ENCODE data around the gene MICB. TPM values are rescaled to one million over a fixed set of nuclear protein-coding genes. Genes with fewer than 3 reads are reported as not detected.

MICB gene
- total and polyA plus RNA-seq, 9 of the 15 experiments (the other 6 are each of a cell fraction or from before 2014, with no cell fraction given), result 13.3 to 34.5 (median 19.8) TPM

GRCh38 chr6:31533455-31533841, 35.5 kb downstream of the MICB start:
- no peak for FAIRE-seq
- ATAC-seq, result no peak
- intact Hi-C loops (cut with micrococcal nuclease) (no loop called here), in situ Hi-C loops (cut with MboI) (loop anchor here (5.0 to 25.0 kb wide), 2 partner anchors 36 to 1429 kb away; partner anchors contain the start of genes BRD2, HLA-DMA and MICB)
- POLR2A ChIA-PET, result interaction anchor here (1.0 to 1.5 kb wide), 3 partner anchors 11 to 16 kb away, joined by 3 to 5 read pairs (median 4); partner anchors contain the start of gene NFKBIL1
- DNase-seq (ENCODE audit: extremely low read depth in 1 of 4, low spot score in 3 of 4), result no peak
- no TSS peak for BruUV-seq (replicated peaks)
- Histone ChIP-seq H3K9me1 (ENCODE audit: control insufficient read depth, insufficient read depth, low read length) (peaks cover 6% of the 10 kb centered on the region), H2AFZ (ENCODE audit: low read depth, low read length) (no peak overlapping the region), H4K20me1 (replicated peaks; ENCODE audit: control insufficient read depth, insufficient read depth, low read length) (peaks cover 43% of the 10 kb centered on the region), H3K9ac (ENCODE audit: insufficient read depth in 1 of 2, low read depth in 2 of 2, low read length in 2 of 2) (no peak overlapping the region), H3K4me2 (ENCODE audit: insufficient read depth, low read length) (no peak overlapping the region), H3K4me1 (replicated peaks in 1 of 2; ENCODE audit: control insufficient read depth in 2 of 2, insufficient read depth in 2 of 2, low read length in 2 of 2) (peaks cover 0 to 17% of the 10 kb centered on the region in 2 experiments; a peak in 3 of 5 replicates), H3K9me3 (replicated peaks; ENCODE audit: control insufficient read depth, insufficient read depth, low read depth, low read length) (no peaks in the 10 kb centered on the region), H3K27me3 (ENCODE audit: control insufficient read depth in 2 of 2, insufficient read depth in 2 of 2, low read length in 2 of 2) (no peaks in the 10 kb centered on the region), H3K4me3 (no peak overlapping the region), H3K79me2 (ENCODE audit: control insufficient read depth, insufficient read depth, low read length) (peaks cover 53% of the 10 kb centered on the region), H3K27ac (ENCODE audit: extremely low read depth, low read depth, low read length) (no peak overlapping the region), H3K36me3 (ENCODE audit: control insufficient read depth, insufficient read depth, low read length) (peaks cover 90% of the 10 kb centered on the region)
- CTCF ChIA-PET (ENCODE audit: low intra/inter-chr PET ratio), result no interaction called here
- WGBS (ENCODE audit: insufficient coverage, low coverage, missing lambda C conversion rate), result 84% methylated on average over 1 of the region's 1 CpG
- TF ChIP-seq HMGN3 (IDR thresholded peaks at IDR 0.05; ENCODE audit: borderline replicate concordance, extremely low read depth, insufficient read length, low read depth, low read length) (no peak), ZNF444 (CRISPR knock-in tag; IDR thresholded peaks at IDR 0.05) (no peak), CHCHD3 (CRISPR knock-in tag; IDR thresholded peaks at IDR 0.05) (no peak), ZNF780A (CRISPR knock-in tag; IDR thresholded peaks at IDR 0.05) (no peak), POLR2AphosphoS5 (IDR thresholded peaks at IDR 0.05; ENCODE audit: control insufficient read depth, insufficient read depth, low read depth, low read length) (peak; percentile 52; the same call in 1 of the 2 replicates), FIP1L1 (IDR thresholded peaks at IDR 0.05; ENCODE audit: low read depth, low read length, poor library complexity, severe bottlenecking) (no peak), FUS (optimal IDR thresholded peaks at IDR 0.05; ENCODE audit: low read depth, low read length) (no peak), POU5F1 (IDR thresholded peaks at IDR 0.05; ENCODE audit: borderline replicate concordance, low read depth, low read length, partially characterized antibody) (no peak), WHSC1 (IDR thresholded peaks at IDR 0.05; ENCODE audit: low read length) (no peak), HBP1 (CRISPR knock-in tag; IDR thresholded peaks at IDR 0.05) (0 out of 2 replicates have a peak, but pooled peaks have one; percentile 22), TEAD1 (CRISPR knock-in tag; IDR thresholded peaks at IDR 0.05) (0 out of 4 replicates have a peak, but pooled peaks of 1 of the 2 experiments have one; percentile 2), POLR2A (conservative IDR thresholded peaks at IDR 0.05) (peak; percentile 41; the same call in 1 of the 2 replicates), ZNF766 (CRISPR knock-in tag; conservative IDR thresholded peaks at IDR 0.05) (no peak), ZNF347 (CRISPR knock-in tag; IDR thresholded peaks at IDR 0.05; ENCODE audit: low read depth) (no peak), NRF1 (conservative IDR thresholded peaks at IDR 0.05 in 1 of 2, IDR thresholded peaks at IDR 0.05 in 1 of 2) (no peak), BMI1 (IDR thresholded peaks at IDR 0.05; ENCODE audit: low read length) (no peak), SUPT5H (IDR thresholded peaks at IDR 0.05) (0 out of 2 replicates have a peak, but pooled peaks have one; percentile 20), CHD2 (IDR thresholded peaks at IDR 0.05; ENCODE audit: low read depth, low read length) (no peak), POLR2G (IDR thresholded peaks at IDR 0.05; ENCODE audit: low read depth, low read length) (no peak), ZNF398 (CRISPR knock-in tag; IDR thresholded peaks at IDR 0.05) (no peak), RBFOX2 (IDR thresholded peaks at IDR 0.05; ENCODE audit: low read depth, low read length) (peak; percentile 58), SMAD4 (CRISPR knock-in tag; conservative IDR thresholded peaks at IDR 0.05) (no peak)

All from K562 (cell line).